ENCODE measurements around the gene KIAA1549. TPM values are rescaled to one million over a fixed set of nuclear protein-coding genes. Genes with fewer than 3 reads are reported as not detected.

KIAA1549 gene
- total and polyA plus RNA-seq, 9 of the 15 experiments (the other 6 are each of a cell fraction or from before 2014, with no cell fraction given), result 0.01 to 0.29 (median 0.07) TPM

- no peaks in the 10 kb centered on the region for H3K9me1 ChIP-seq (ENCODE audit: control insufficient read depth, insufficient read depth, low read length)
- CTCF ChIA-PET (ENCODE audit: low intra/inter-chr PET ratio), result interaction anchor here (0.6 to 0.7 kb wide), 2 partner anchors 1282 to 1529 kb away, joined by 3 to 4 read pairs; no protein-coding TSS in a partner anchor
- H3K79me2 ChIP-seq (ENCODE audit: control insufficient read depth, insufficient read depth, low read length), result no peaks in the 10 kb centered on the region
- no peak for FAIRE-seq
- H3K36me3 ChIP-seq (ENCODE audit: control insufficient read depth, insufficient read depth, low read length), result no peaks in the 10 kb centered on the region
- no peak overlapping the region for H3K4me3 ChIP-seq
- H2AFZ ChIP-seq (ENCODE audit: low read depth, low read length), result no peak overlapping the region
- TF ChIP-seq FOXJ2 (tag; IDR thresholded peaks at IDR 0.05) (no peak), ZNF551 (CRISPR knock-in tag; IDR thresholded peaks at IDR 0.05) (no peak), ZKSCAN1 (IDR thresholded peaks at IDR 0.05; ENCODE audit: low read depth, low read length) (no peak), MEF2D (tag; conservative IDR thresholded peaks at IDR 0.05; ENCODE audit: low read depth) (no peak), XRCC3 (IDR thresholded peaks at IDR 0.05) (no peak), POLR2AphosphoS2 (IDR thresholded peaks at IDR 0.05; ENCODE audit: low read length) (no peak), ZNF830 (CRISPR knock-in tag; IDR thresholded peaks at IDR 0.05) (no peak), RCOR1 (IDR thresholded peaks at IDR 0.05; ENCODE audit: borderline replicate concordance in 1 of 2, low read depth in 2 of 2, low read length in 2 of 2) (no peak), ZNF583 (CRISPR knock-in tag; IDR thresholded peaks at IDR 0.05) (no peak), CHD4 (IDR thresholded peaks at IDR 0.05; ENCODE audit: insufficient read depth, insufficient replicate concordance, low read depth, low read length, poor library complexity, severe bottlenecking) (no peak)
- POLR2A ChIA-PET, result interaction anchor here (0.6 kb wide), 1 partner anchor 863 kb away, joined by 3 read pairs; no protein-coding TSS in a partner anchor
- H4K20me1 ChIP-seq (replicated peaks; ENCODE audit: control insufficient read depth, insufficient read depth, low read length), result no peaks in the 10 kb centered on the region
- intact Hi-C loops (cut with micrococcal nuclease) (no loop called here), in situ Hi-C loops (cut with MboI) (no loop called here)
- no peak overlapping the region for H3K9ac ChIP-seq (ENCODE audit: insufficient read depth in 1 of 2, low read depth in 2 of 2, low read length in 2 of 2)
- H3K4me2 ChIP-seq (ENCODE audit: insufficient read depth, low read length), result no peak overlapping the region
- H3K27ac ChIP-seq (ENCODE audit: extremely low read depth, low read depth, low read length), result no peak overlapping the region
- BruUV-seq (replicated peaks), result no TSS peak
- peaks cover 25 to 28% of the 10 kb centered on the region in 2 experiments; a peak in 4 of 5 replicates for H3K27me3 ChIP-seq (ENCODE audit: control insufficient read depth in 2 of 2, insufficient read depth in 2 of 2, low read length in 2 of 2)
- H3K9me3 ChIP-seq (replicated peaks; ENCODE audit: control insufficient read depth, insufficient read depth, low read depth, low read length), result 0 out of 2 replicates have a peak, but pooled peaks cover 2% of the 10 kb centered on the region
- WGBS (ENCODE audit: insufficient coverage, low coverage, missing lambda C conversion rate), result 5% methylated on average over 3 of the region's 3 CpGs
- no peak for ATAC-seq
- no peak for DNase-seq (ENCODE audit: extremely low read depth in 1 of 4, low spot score in 3 of 4)
- no peaks in the 10 kb centered on the region for H3K4me1 ChIP-seq (replicated peaks in 1 of 2; ENCODE audit: control insufficient read depth in 2 of 2, insufficient read depth in 2 of 2, low read length in 2 of 2)
These were observed 18.2 kb upstream of the KIAA1549 start for GRCh38 chr7:138999414-138999813.
